Measurements from ENCODE around the gene NRXN3.

NRXN3 gene

GRCh38 chr14:79551523-79551922 lies 1381.3 kb downstream of the NRXN3 start:
- no peak overlapping the region for H3K4me3 ChIP-seq (ENCODE audit: control insufficient read depth in 1 of 7, extremely low read depth in 1 of 7, insufficient read depth in 4 of 7, low read depth in 2 of 7, low read length in 6 of 7)
- POLR2A ChIA-PET, result no interaction called here
- 75% methylated on average over 4 of the region's 4 CpGs for WGBS (ENCODE audit: insufficient coverage)
- H3K9me3 ChIP-seq (ENCODE audit: control extremely low read depth in 1 of 5, control insufficient read depth in 4 of 5, insufficient read depth in 2 of 5, low read depth in 1 of 5, low read length in 4 of 5), result no peaks in the 10 kb centered on the region
- CTCF ChIA-PET, result interaction anchor here (0.8 kb wide), 1 partner anchor 12 kb away, joined by 3 read pairs; no protein-coding TSS in a partner anchor
- no peak overlapping the region for H3K27ac ChIP-seq (ENCODE audit: insufficient read depth in 1 of 2, low read depth in 1 of 2, low read length in 2 of 2, poor library complexity in 1 of 2, severe bottlenecking in 2 of 2)
- H3K4me1 ChIP-seq (ENCODE audit: control extremely low read depth in 1 of 4, control insufficient read depth in 4 of 4, insufficient read depth in 4 of 4, low read length in 3 of 4), result no peaks in the 10 kb centered on the region
- no peaks in the 10 kb centered on the region for H3K27me3 ChIP-seq (replicated peaks in 2 of 5; ENCODE audit: control insufficient read depth in 4 of 5, insufficient read depth in 5 of 5, low read length in 4 of 5)
- DNase-seq, result no peak
- H3K36me3 ChIP-seq (ENCODE audit: control insufficient read depth in 4 of 4, insufficient read depth in 4 of 4, low read length in 3 of 4), result no peaks in the 10 kb centered on the region

DNA sequence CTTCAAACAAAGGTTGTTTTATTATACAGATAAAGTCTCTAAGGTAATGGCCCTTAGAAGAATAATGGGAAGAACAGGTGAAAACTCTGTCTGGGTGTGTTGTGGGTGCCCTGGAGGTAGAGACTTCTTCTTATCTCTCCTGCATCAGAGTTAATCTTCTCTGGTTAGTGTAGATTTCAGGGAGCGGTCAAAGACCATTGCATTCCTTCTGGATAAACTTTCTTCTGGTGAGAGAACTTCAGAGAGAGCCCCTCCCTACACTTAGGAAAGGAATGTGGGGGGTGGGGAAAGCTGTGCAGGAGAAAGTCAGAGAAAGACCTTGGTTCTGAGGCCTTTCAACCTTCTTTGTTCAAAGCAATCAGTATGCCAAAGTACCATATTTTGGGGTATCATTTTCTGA lies 1382.6 kb downstream of the NRXN3 start:
- no peaks in the 10 kb centered on the region for H3K4me1 ChIP-seq (ENCODE audit: control extremely low read depth in 1 of 4, control insufficient read depth in 4 of 4, insufficient read depth in 4 of 4, low read length in 3 of 4)
- no peaks in the 10 kb centered on the region for H3K36me3 ChIP-seq (ENCODE audit: control insufficient read depth in 4 of 4, insufficient read depth in 4 of 4, low read length in 3 of 4)
- H3K4me3 ChIP-seq (ENCODE audit: control insufficient read depth in 1 of 7, extremely low read depth in 1 of 7, insufficient read depth in 4 of 7, low read depth in 2 of 7, low read length in 6 of 7), result no peak overlapping the region
- WGBS (ENCODE audit: insufficient coverage), result 80% methylated on average over 1 of the region's 1 CpG
- H3K27ac ChIP-seq (ENCODE audit: insufficient read depth in 1 of 2, low read depth in 1 of 2, low read length in 2 of 2, poor library complexity in 1 of 2, severe bottlenecking in 2 of 2), result no peak overlapping the region
- DNase-seq, result no peak
- no peaks in the 10 kb centered on the region for H3K9me3 ChIP-seq (ENCODE audit: control extremely low read depth in 1 of 5, control insufficient read depth in 4 of 5, insufficient read depth in 2 of 5, low read depth in 1 of 5, low read length in 4 of 5)
- H3K27me3 ChIP-seq (replicated peaks in 2 of 5; ENCODE audit: control insufficient read depth in 4 of 5, insufficient read depth in 5 of 5, low read length in 4 of 5), result no peaks in the 10 kb centered on the region
- POLR2A ChIA-PET, result no interaction called here
- CTCF ChIA-PET, result interaction anchor here (0.6 to 1.1 kb wide), 2 partner anchors 52 to 455 kb away, joined by 3 read pairs; no protein-coding TSS in a partner anchor

GRCh38 chr14:79554816-79555215 lies 1384.6 kb downstream of the NRXN3 start:
- CTCF ChIA-PET, result no interaction called here
- Histone ChIP-seq H3K4me3 (ENCODE audit: control insufficient read depth in 1 of 7, extremely low read depth in 1 of 7, insufficient read depth in 4 of 7, low read depth in 2 of 7, low read length in 6 of 7) (no peak overlapping the region), H3K27ac (ENCODE audit: insufficient read depth in 1 of 2, low read depth in 1 of 2, low read length in 2 of 2, poor library complexity in 1 of 2, severe bottlenecking in 2 of 2) (no peak overlapping the region), H3K4me1 (ENCODE audit: control extremely low read depth in 1 of 4, control insufficient read depth in 4 of 4, insufficient read depth in 4 of 4, low read length in 3 of 4) (no peaks in the 10 kb centered on the region), H3K27me3 (replicated peaks in 2 of 5; ENCODE audit: control insufficient read depth in 4 of 5, insufficient read depth in 5 of 5, low read length in 4 of 5) (no peaks in the 10 kb centered on the region), H3K9me3 (ENCODE audit: control extremely low read depth in 1 of 5, control insufficient read depth in 4 of 5, insufficient read depth in 2 of 5, low read depth in 1 of 5, low read length in 4 of 5) (no peaks in the 10 kb centered on the region), H3K36me3 (ENCODE audit: control insufficient read depth in 4 of 4, insufficient read depth in 4 of 4, low read length in 3 of 4) (no peaks in the 10 kb centered on the region)
- 92% methylated on average over 3 of the region's 3 CpGs for WGBS (ENCODE audit: insufficient coverage)
- POLR2A ChIA-PET, result no interaction called here
- DNase-seq, result no peak

- DNase-seq, result no peak
- H3K36me3 ChIP-seq (ENCODE audit: control insufficient read depth in 4 of 4, insufficient read depth in 4 of 4, low read length in 3 of 4), result no peaks in the 10 kb centered on the region
- ChIA-PET POLR2A (no interaction called here), CTCF (no interaction called here)
- H3K4me3 ChIP-seq (ENCODE audit: control insufficient read depth in 1 of 7, extremely low read depth in 1 of 7, insufficient read depth in 4 of 7, low read depth in 2 of 7, low read length in 6 of 7), result no peak overlapping the region
- no peaks in the 10 kb centered on the region for H3K27me3 ChIP-seq (replicated peaks in 2 of 5; ENCODE audit: control insufficient read depth in 4 of 5, insufficient read depth in 5 of 5, low read length in 4 of 5)
- H3K27ac ChIP-seq (ENCODE audit: insufficient read depth in 1 of 2, low read depth in 1 of 2, low read length in 2 of 2, poor library complexity in 1 of 2, severe bottlenecking in 2 of 2), result no peak overlapping the region
- WGBS (ENCODE audit: insufficient coverage), result 92% methylated on average over 2 of the region's 4 CpGs
- H3K9me3 ChIP-seq (ENCODE audit: control extremely low read depth in 1 of 5, control insufficient read depth in 4 of 5, insufficient read depth in 2 of 5, low read depth in 1 of 5, low read length in 4 of 5), result no peaks in the 10 kb centered on the region
- H3K4me1 ChIP-seq (ENCODE audit: control extremely low read depth in 1 of 4, control insufficient read depth in 4 of 4, insufficient read depth in 4 of 4, low read length in 3 of 4), result no peaks in the 10 kb centered on the region
Observed at GRCh38 chr14:79555429-79555828, 1385.3 kb downstream of the NRXN3 start.

DNA sequence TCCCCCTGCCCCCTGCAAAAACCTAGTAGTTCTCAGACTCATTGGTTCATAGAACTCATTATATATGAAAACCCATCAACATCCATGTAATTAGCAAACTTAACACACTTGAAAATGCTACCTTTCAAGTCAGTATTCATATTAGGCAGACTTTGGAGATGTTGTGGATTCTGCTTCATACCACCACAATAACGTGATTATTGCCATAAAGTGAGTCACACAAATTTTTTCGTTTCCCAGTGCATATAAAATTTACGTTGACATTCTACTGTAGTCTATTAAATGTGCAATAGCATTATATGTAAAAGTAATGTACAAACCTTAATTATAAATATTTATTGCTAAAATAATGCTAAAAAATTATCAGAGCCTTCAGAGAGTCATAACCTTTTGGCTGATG lies 1387.1 kb downstream of the NRXN3 start:
- ChIA-PET CTCF (no interaction called here), POLR2A (no interaction called here)
- no peaks in the 10 kb centered on the region for H3K36me3 ChIP-seq (ENCODE audit: control insufficient read depth in 4 of 4, insufficient read depth in 4 of 4, low read length in 3 of 4)
- H3K4me1 ChIP-seq (ENCODE audit: control extremely low read depth in 1 of 4, control insufficient read depth in 4 of 4, insufficient read depth in 4 of 4, low read length in 3 of 4), result no peaks in the 10 kb centered on the region
- H3K27ac ChIP-seq (ENCODE audit: insufficient read depth in 1 of 2, low read depth in 1 of 2, low read length in 2 of 2, poor library complexity in 1 of 2, severe bottlenecking in 2 of 2), result no peak overlapping the region
- H3K4me3 ChIP-seq (ENCODE audit: control insufficient read depth in 1 of 7, extremely low read depth in 1 of 7, insufficient read depth in 4 of 7, low read depth in 2 of 7, low read length in 6 of 7), result no peak overlapping the region
- H3K27me3 ChIP-seq (replicated peaks in 2 of 5; ENCODE audit: control insufficient read depth in 4 of 5, insufficient read depth in 5 of 5, low read length in 4 of 5), result no peaks in the 10 kb centered on the region
- H3K9me3 ChIP-seq (ENCODE audit: control extremely low read depth in 1 of 5, control insufficient read depth in 4 of 5, insufficient read depth in 2 of 5, low read depth in 1 of 5, low read length in 4 of 5), result no peaks in the 10 kb centered on the region
- DNase-seq, result no peak
- WGBS (ENCODE audit: insufficient coverage), result no CpG with 5 or more reads among the region's 3 CpGs

DNA sequence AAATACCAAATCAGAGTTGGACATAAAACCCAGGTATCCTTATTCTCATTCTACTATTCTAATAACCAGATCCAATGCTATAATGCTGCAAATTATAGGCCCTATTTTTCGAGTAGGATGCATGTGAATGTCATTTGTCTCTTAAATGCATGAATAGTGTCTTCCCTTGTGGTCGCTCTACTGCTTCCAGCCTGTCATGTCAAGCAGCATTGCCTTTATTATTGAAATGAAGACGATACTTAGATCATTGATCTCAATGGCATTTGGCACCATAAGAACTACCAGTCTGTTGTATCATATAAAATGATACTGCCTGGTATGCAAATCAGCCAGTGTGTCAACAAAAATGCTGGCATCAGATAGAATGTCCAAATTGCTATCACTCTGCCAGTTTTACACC lies 1392.0 kb downstream of the NRXN3 start:
- H3K4me3 ChIP-seq (ENCODE audit: control insufficient read depth in 1 of 7, extremely low read depth in 1 of 7, insufficient read depth in 4 of 7, low read depth in 2 of 7, low read length in 6 of 7), result no peak overlapping the region
- ChIA-PET CTCF (no interaction called here), POLR2A (no interaction called here)
- no peaks in the 10 kb centered on the region for H3K4me1 ChIP-seq (ENCODE audit: control extremely low read depth in 1 of 4, control insufficient read depth in 4 of 4, insufficient read depth in 4 of 4, low read length in 3 of 4)
- 100% methylated on average over 1 of the region's 3 CpGs for WGBS (ENCODE audit: insufficient coverage)
- no peak overlapping the region for H3K27ac ChIP-seq (ENCODE audit: insufficient read depth in 1 of 2, low read depth in 1 of 2, low read length in 2 of 2, poor library complexity in 1 of 2, severe bottlenecking in 2 of 2)
- no peaks in the 10 kb centered on the region for H3K27me3 ChIP-seq (replicated peaks in 2 of 5; ENCODE audit: control insufficient read depth in 4 of 5, insufficient read depth in 5 of 5, low read length in 4 of 5)
- DNase-seq, result no peak
- no peaks in the 10 kb centered on the region for H3K36me3 ChIP-seq (ENCODE audit: control insufficient read depth in 4 of 4, insufficient read depth in 4 of 4, low read length in 3 of 4)
- no peaks in the 10 kb centered on the region for H3K9me3 ChIP-seq (ENCODE audit: control extremely low read depth in 1 of 5, control insufficient read depth in 4 of 5, insufficient read depth in 2 of 5, low read depth in 1 of 5, low read length in 4 of 5)

GRCh38 chr14:79564371-79564770 lies 1394.2 kb downstream of the NRXN3 start:
- ChIA-PET CTCF (interaction anchor here (1.8 kb wide), 1 partner anchor 20 kb away, joined by 4 read pairs; no protein-coding TSS in a partner anchor), POLR2A (no interaction called here)
- DNase-seq, result no peak
- Histone ChIP-seq H3K27me3 (replicated peaks in 2 of 5; ENCODE audit: control insufficient read depth in 4 of 5, insufficient read depth in 5 of 5, low read length in 4 of 5) (no peaks in the 10 kb centered on the region), H3K36me3 (ENCODE audit: control insufficient read depth in 4 of 4, insufficient read depth in 4 of 4, low read length in 3 of 4) (no peaks in the 10 kb centered on the region), H3K4me3 (ENCODE audit: control insufficient read depth in 1 of 7, extremely low read depth in 1 of 7, insufficient read depth in 4 of 7, low read depth in 2 of 7, low read length in 6 of 7) (no peak overlapping the region), H3K9me3 (ENCODE audit: control extremely low read depth in 1 of 5, control insufficient read depth in 4 of 5, insufficient read depth in 2 of 5, low read depth in 1 of 5, low read length in 4 of 5) (no peaks in the 10 kb centered on the region), H3K27ac (ENCODE audit: insufficient read depth in 1 of 2, low read depth in 1 of 2, low read length in 2 of 2, poor library complexity in 1 of 2, severe bottlenecking in 2 of 2) (no peak overlapping the region), H3K4me1 (ENCODE audit: control extremely low read depth in 1 of 4, control insufficient read depth in 4 of 4, insufficient read depth in 4 of 4, low read length in 3 of 4) (no peaks in the 10 kb centered on the region)
- 71% methylated on average over 1 of the region's 2 CpGs for WGBS (ENCODE audit: insufficient coverage)

All from common myeloid progenitor, CD34-positive (primary cell).